Measurements from ENCODE around the gene NUP153. TPM values are rescaled to one million over a fixed set of nuclear protein-coding genes. Genes with fewer than 3 reads are reported as not detected.

The NUP153 gene
- total and polyA plus RNA-seq, 10 of the 15 experiments (the other 5 are each of a cell fraction or from before 2014, with no cell fraction given) = 13.9 to 77.7 (median 56.2) TPM

- no peak for TF ChIP-seq PRDM15 (CRISPR knock-in tag; IDR thresholded peaks at IDR 0.05)
- no peak for TF ChIP-seq SUPT20H (IDR thresholded peaks at IDR 0.05; ENCODE audit: borderline replicate concordance, control insufficient read depth, low read depth, low read length)
- TF ChIP-seq KDM1A (IDR thresholded peaks at IDR 0.05; ENCODE audit: borderline replicate concordance) = no peak
- TF ChIP-seq DPF2 (IDR thresholded peaks at IDR 0.05) = no peak
- no peak for TF ChIP-seq MYC (IDR thresholded peaks at IDR 0.05; ENCODE audit: insufficient read depth, insufficient read length, insufficient replicate concordance, low read length, severe bottlenecking)
- peak; percentile 85 for TF ChIP-seq ATF7 (IDR thresholded peaks at IDR 0.05; ENCODE audit: low read depth)
- peak; percentile 30 to 51; a peak in 2 of 3 replicates for TF ChIP-seq EGR1 (IDR thresholded peaks at IDR 0.05; ENCODE audit: borderline replicate concordance in 1 of 2, low read depth in 2 of 2, low read length in 2 of 2)
- TF ChIP-seq GABPA (IDR thresholded peaks at IDR 0.05; ENCODE audit: low read depth) = peak; percentile 98
- TF ChIP-seq HSF1 (IDR thresholded peaks at IDR 0.05; ENCODE audit: low read depth, low read length) = peak; percentile 40; the same call in 1 of the 2 replicates
- peak; percentile 88 for TF ChIP-seq SMAD1 (IDR thresholded peaks at IDR 0.05; ENCODE audit: low read depth, partially characterized antibody)
- TF ChIP-seq ZNF622 (IDR thresholded peaks at IDR 0.05) = no peak
- TF ChIP-seq ATF3 (IDR thresholded peaks at IDR 0.05; ENCODE audit: borderline replicate concordance, extremely low read depth, low read depth, low read length) = peak; percentile 98
- TF ChIP-seq GATAD2B (conservative IDR thresholded peaks at IDR 0.05; ENCODE audit: low read depth) = no peak
- TF ChIP-seq MEF2A (IDR thresholded peaks at IDR 0.05; ENCODE audit: insufficient read depth, low read depth, low read length) = 0 out of 2 replicates have a peak, but pooled peaks have one; percentile 47
- peak; percentile 84 for TF ChIP-seq TAF1 (IDR thresholded peaks at IDR 0.05; ENCODE audit: borderline replicate concordance, low read depth, low read length)
- no peak for TF ChIP-seq ZZZ3 (IDR thresholded peaks at IDR 0.05; ENCODE audit: control insufficient read depth, insufficient read length, low read depth)
- TF ChIP-seq RELB (IDR thresholded peaks at IDR 0.05; ENCODE audit: low read depth) = no peak; the same call in 1 of the 2 replicates
- peak; percentile 81 for TF ChIP-seq PML (IDR thresholded peaks at IDR 0.05; ENCODE audit: low read length)
- TF ChIP-seq TARDBP (IDR thresholded peaks at IDR 0.05; ENCODE audit: borderline replicate concordance) = peak; percentile 93
- no peak for TF ChIP-seq TCF3 (IDR thresholded peaks at IDR 0.05; ENCODE audit: borderline replicate concordance, insufficient read depth, low read depth, low read length)
- TF ChIP-seq CBFB (IDR thresholded peaks at IDR 0.05; ENCODE audit: low read depth) = peak; percentile 51; the same call in 1 of the 2 replicates
- no peak for TF ChIP-seq NR2F1 (conservative IDR thresholded peaks at IDR 0.05)
Measured at GRCh38 chr6:17706580-17707370, at the start of gene NUP153 (continued).

Measured in GM12878 (cell line).